ENCODE data around the gene MEGF8.
A peak's percentile ranks its signal among the peaks of the same experiment; 100 is the strongest.

The MEGF8 gene

DNA sequence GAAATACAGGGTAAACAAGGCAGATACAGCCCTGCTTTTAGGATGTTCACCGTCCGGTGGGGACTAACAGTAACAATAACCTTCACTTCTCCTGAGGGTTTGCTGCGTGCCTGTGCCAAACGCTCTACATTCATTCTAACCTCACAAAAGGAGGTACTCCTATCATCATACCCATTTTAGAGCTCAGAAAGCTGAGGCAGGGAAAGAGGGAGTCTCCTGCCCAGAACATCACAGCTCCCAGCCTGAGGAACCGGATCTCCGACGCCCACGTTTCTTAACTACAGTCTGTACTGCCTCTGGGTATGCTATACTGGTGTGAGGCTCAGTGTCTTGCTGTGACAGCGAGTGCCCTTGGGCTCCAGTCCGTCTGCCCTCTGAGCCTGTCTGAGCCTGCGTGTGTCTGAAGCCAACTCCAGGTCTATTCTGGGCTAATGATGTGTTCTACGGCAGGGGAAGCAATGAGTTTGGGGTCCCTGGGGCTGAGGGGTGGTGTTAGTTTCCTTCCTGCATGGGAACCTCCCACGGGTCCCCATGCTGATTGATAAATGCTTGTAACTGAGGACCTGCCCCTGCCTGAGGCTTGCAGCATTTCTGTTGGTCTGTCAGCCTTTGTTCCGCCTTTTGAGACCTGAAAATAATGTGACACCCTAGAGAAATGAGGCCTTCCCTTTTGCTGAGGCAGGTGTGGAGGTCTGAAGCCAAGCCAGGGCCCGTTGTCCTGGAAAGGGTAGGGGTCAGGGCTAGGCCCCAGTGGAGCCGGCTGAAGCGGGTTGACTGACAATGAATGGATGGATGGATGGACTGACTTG is 96.9 kb downstream of the MEGF8 start:
- no peak for DNase-seq

GRCh38 chr19:42422901-42423461 is 97.5 kb downstream of the MEGF8 start:
- no peak for DNase-seq

- DNase-seq, result peak; percentile 77
These were observed 98.3 kb downstream of the MEGF8 start for GRCh38 chr19:42423462-42424344.

- no peak for DNase-seq
These were observed 98.9 kb downstream of the MEGF8 start for GRCh38 chr19:42424345-42424707.

GRCh38 chr19:42424712-42425131 is 99.3 kb downstream of the MEGF8 start:
- DNase-seq, result no peak

- no peak for DNase-seq
These were observed 101.2 kb downstream of the MEGF8 start for GRCh38 chr19:42426643-42427042.

DNA sequence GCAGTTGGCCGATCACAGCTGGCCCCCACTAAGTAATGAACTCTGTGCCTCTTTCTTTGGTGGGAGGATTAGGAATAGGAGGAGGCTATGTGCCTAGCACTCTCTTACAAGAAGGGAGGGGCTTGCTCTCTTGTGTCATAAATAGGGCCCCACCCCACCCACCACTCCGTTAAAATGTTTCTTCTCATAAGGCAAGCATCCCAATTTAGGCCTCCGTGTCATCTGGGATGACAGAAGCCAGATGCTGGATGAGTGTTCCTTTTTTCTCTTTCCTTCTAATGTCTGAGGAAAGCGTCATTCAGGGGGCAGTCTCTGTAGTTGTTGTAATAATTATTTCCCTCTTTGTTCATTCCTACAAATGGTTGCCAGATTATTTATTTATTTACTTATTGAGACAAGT is 101.9 kb downstream of the MEGF8 start, which contains the start of gene LIPE:
Gene LIPE (minus strand): TSS at position 76 of the 400 bp plus-strand sequence. CDS start 239 bp downstream, outside the sequence.
- no peak for DNase-seq

Data from NCI-H774 (cell line).